ENCODE measurements around the gene TCP1. TPM values are rescaled to one million over a fixed set of nuclear protein-coding genes. Genes with fewer than 3 reads are reported as not detected.

Gene TCP1
- total and polyA plus RNA-seq, 2 of the 13 experiments (the other 11 are each of a cell fraction or from before 2014, with no cell fraction given): 116 to 553 TPM

DNA sequence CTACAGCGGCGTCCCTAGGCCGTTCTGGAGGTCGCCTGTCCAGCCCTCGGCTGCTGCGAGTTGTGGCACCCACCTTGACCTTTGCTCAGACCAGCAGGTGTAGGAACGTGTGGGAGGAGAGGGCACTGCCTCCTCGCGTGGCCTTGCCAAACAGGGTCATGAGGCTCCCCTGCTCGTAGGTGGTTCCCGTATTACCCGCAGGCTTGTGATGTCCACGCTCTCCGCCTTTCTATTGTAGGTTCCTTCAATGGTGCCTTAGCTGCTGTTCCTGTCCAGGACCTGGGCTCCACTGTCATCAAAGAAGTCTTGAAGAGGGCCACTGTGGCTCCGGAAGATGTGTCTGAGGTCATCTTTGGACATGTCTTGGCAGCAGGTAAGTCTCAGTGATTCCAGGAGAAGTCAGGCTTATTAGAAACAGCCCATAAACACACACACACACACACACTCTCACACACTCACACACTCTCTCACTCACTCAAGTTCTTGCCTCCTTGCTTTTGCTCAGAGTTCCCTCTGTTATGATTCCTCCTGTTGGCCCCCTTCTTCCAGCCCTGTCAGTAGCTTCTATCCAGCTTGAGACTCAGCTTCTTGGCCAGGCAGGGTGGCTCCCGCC, 26.6 kb downstream of the TCP1 start (continued):
- TF ChIP-seq CTCF (CRISPR knock-in tag; IDR thresholded peaks at IDR 0.05) (peak; percentile 8), MEF2D (CRISPR knock-in tag; IDR thresholded peaks at IDR 0.05) (no peak), HNF4A (CRISPR knock-in tag; IDR thresholded peaks at IDR 0.05) (peak; percentile 96), TBL1XR1 (IDR thresholded peaks at IDR 0.05; ENCODE audit: borderline replicate concordance, low read length, partially characterized antibody) (peak; percentile 62), ZNF12 (CRISPR knock-in tag; IDR thresholded peaks at IDR 0.05) (peak; percentile 81), CENPBD1 (CRISPR knock-in tag; IDR thresholded peaks at IDR 0.05; ENCODE audit: borderline replicate concordance, low read depth) (no peak), CCDC6 (CRISPR knock-in tag; IDR thresholded peaks at IDR 0.05) (no peak), CBFB (CRISPR knock-in tag; IDR thresholded peaks at IDR 0.05) (no peak), ZFAT (CRISPR knock-in tag; conservative IDR thresholded peaks at IDR 0.05) (no peak), TP53 (CRISPR knock-in tag; conservative IDR thresholded peaks at IDR 0.05) (0 out of 2 replicates have a peak, but pooled peaks have one; percentile 7), ZNF260 (CRISPR knock-in tag; IDR thresholded peaks at IDR 0.05; ENCODE audit: borderline replicate concordance, low read depth) (no peak), IRF9 (CRISPR knock-in tag; IDR thresholded peaks at IDR 0.05; ENCODE audit: borderline replicate concordance) (peak; percentile 54), PHF8 (CRISPR knock-in tag; IDR thresholded peaks at IDR 0.05) (no peak), SYNCRIP (IDR thresholded peaks at IDR 0.05; ENCODE audit: insufficient read depth, low read depth, low read length) (no peak), ZC3H13 (CRISPR knock-in tag; IDR thresholded peaks at IDR 0.05) (no peak), BHLHE40 (IDR thresholded peaks at IDR 0.05; ENCODE audit: low read length) (peak; percentile 67)
- TF ChIP-seq, protein P1, sequence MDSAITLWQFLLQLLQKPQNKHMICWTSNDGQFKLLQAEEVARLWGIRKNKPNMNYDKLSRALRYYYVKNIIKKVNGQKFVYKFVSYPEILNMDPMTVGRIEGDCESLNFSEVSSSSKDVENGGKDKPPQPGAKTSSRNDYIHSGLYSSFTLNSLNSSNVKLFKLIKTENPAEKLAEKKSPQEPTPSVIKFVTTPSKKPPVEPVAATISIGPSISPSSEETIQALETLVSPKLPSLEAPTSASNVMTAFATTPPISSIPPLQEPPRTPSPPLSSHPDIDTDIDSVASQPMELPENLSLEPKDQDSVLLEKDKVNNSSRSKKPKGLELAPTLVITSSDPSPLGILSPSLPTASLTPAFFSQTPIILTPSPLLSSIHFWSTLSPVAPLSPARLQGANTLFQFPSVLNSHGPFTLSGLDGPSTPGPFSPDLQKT (CRISPR knock-in tag; IDR thresholded peaks at IDR 0.05; ENCODE audit: borderline replicate concordance): no peak
- TF ChIP-seq, protein P2, sequence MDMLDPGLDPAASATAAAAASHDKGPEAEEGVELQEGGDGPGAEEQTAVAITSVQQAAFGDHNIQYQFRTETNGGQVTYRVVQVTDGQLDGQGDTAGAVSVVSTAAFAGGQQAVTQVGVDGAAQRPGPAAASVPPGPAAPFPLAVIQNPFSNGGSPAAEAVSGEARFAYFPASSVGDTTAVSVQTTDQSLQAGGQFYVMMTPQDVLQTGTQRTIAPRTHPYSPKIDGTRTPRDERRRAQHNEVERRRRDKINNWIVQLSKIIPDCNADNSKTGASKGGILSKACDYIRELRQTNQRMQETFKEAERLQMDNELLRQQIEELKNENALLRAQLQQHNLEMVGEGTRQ (IDR thresholded peaks at IDR 0.05; ENCODE audit: low read depth, low read length): no peak; the same call in 1 of the 2 replicates
- TF ChIP-seq, protein P2 (CRISPR knock-in tag; IDR thresholded peaks at IDR 0.05; ENCODE audit: borderline replicate concordance): 0 out of 2 replicates have a peak, but pooled peaks have one; percentile 63
- TF ChIP-seq, protein P3, sequence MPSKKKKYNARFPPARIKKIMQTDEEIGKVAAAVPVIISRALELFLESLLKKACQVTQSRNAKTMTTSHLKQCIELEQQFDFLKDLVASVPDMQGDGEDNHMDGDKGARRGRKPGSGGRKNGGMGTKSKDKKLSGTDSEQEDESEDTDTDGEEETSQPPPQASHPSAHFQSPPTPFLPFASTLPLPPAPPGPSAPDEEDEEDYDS (CRISPR knock-in tag; IDR thresholded peaks at IDR 0.05): no peak
- TF ChIP-seq, protein P4, sequence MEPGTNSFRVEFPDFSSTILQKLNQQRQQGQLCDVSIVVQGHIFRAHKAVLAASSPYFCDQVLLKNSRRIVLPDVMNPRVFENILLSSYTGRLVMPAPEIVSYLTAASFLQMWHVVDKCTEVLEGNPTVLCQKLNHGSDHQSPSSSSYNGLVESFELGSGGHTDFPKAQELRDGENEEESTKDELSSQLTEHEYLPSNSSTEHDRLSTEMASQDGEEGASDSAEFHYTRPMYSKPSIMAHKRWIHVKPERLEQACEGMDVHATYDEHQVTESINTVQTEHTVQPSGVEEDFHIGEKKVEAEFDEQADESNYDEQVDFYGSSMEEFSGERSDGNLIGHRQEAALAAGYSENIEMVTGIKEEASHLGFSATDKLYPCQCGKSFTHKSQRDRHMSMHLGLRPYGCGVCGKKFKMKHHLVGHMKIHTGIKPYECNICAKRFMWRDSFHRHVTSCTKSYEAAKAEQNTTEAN (CRISPR knock-in tag; conservative IDR thresholded peaks at IDR 0.05): 0 out of 2 replicates have a peak, but pooled peaks have one; percentile 2

Measured in HepG2 (cell line).